AG10803 (cell line): ENCODE measurements around the gene ACAP2.

Source experiments
- DNase-seq: peaks from one replicate; pipeline ENCODE4 v3.0.0; 2010; ENCODE audit warnings: low read depth
- H3K4me3 ChIP-seq: 2 replicates; pipeline ENCODE4 v1.5.1; 2011; ENCODE audit warnings: mild to moderate bottlenecking, low read length, control low read depth
- TF ChIP-seq, protein P1 (sequence below): conservative IDR thresholded peaks from 2 replicates; pipeline ENCODE4 v1.5.1; 2011; ENCODE audit warnings: mild to moderate bottlenecking, low read length, control low read depth, inconsistent platforms

Gene ACAP2

DNA sequence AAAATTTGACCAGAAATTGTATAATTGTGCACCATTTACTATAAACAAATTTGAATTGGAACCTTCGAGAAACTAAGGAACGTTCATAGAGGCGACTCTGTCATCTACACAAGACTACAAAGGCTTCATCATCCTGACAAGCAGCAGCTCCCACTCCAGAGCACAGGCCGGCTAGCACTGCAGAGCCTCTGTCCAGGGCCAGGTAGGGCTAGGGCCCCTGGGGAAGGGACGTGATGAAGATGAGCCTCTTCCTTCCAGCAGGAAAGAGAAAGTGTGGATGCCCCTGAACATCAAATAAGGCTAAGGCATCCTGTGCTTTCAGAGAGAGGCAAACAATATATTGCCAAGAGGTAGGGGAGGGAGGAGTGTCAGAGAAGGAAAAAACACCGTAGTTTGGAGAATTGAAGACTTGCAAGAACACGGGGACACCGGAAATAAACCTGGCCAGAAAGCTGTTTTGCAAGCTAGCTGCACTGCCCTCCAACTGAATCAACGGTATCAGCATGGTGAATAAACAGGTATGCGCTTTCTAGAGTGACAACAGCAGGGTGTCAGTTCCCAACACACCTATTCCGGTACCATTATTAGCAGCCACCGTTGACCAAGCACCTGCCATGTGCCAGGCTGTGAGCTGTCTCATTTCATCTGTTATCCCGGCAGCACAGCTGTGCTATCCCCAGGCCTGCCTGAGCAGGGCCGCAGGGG, 184.2 kb downstream of the ACAP2 start:
- H3K4me3 ChIP-seq: no peak overlapping the region; the same call in 1 of the 2 replicates
- DNase-seq: no peak
- TF ChIP-seq, protein P1, sequence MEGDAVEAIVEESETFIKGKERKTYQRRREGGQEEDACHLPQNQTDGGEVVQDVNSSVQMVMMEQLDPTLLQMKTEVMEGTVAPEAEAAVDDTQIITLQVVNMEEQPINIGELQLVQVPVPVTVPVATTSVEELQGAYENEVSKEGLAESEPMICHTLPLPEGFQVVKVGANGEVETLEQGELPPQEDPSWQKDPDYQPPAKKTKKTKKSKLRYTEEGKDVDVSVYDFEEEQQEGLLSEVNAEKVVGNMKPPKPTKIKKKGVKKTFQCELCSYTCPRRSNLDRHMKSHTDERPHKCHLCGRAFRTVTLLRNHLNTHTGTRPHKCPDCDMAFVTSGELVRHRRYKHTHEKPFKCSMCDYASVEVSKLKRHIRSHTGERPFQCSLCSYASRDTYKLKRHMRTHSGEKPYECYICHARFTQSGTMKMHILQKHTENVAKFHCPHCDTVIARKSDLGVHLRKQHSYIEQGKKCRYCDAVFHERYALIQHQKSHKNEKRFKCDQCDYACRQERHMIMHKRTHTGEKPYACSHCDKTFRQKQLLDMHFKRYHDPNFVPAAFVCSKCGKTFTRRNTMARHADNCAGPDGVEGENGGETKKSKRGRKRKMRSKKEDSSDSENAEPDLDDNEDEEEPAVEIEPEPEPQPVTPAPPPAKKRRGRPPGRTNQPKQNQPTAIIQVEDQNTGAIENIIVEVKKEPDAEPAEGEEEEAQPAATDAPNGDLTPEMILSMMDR: no peak; the same call in 1 of the 2 replicates

DNA sequence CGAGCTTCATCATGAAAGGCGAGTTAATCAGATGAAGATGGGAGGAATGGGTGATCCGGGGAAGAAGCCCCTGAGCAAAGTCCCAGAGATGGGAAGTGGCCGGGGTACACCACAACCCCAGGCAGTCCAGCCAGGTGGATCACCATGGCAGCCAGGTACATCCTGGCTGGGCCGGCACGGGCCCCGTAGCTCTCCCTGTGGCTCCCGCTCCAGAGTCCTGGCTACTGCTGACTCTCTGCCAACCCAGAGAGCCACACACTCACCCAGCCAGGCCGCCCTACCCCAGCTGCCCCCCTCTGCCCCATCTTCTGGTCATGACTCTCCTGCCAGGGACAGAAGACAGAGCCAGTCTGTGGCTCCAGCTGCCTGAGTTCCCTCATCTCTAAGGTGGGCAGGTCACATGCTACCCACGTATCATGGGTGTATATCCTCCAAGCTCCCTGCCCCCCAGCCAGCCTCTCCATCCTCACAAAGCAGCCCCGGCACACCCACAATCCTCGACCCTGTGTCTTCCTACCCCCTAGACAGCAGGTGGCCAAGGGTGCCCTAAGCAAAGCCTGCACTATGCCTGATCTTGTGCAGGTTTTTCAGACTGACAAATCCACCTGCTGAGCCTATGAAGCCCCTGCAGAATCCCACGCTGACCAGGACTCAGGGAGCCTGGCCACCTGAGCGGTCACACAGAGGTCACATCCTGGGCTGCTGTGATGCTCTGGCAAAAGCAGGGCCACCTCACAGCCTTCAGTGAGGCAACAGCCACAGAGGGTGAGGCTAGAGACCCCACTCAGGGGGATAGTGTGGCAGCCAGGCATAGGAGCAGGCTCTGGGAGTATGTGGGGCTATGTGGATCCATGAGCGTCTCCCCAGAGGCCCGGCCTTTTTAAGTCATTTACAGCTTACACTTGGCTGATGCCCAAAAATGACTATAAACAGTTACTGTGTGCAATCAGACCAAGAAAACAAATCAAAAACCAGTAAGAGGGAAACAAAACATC, 185.1 kb downstream of the ACAP2 start:
- DNase-seq: no peak
- TF ChIP-seq, protein P1: no peak

DNA sequence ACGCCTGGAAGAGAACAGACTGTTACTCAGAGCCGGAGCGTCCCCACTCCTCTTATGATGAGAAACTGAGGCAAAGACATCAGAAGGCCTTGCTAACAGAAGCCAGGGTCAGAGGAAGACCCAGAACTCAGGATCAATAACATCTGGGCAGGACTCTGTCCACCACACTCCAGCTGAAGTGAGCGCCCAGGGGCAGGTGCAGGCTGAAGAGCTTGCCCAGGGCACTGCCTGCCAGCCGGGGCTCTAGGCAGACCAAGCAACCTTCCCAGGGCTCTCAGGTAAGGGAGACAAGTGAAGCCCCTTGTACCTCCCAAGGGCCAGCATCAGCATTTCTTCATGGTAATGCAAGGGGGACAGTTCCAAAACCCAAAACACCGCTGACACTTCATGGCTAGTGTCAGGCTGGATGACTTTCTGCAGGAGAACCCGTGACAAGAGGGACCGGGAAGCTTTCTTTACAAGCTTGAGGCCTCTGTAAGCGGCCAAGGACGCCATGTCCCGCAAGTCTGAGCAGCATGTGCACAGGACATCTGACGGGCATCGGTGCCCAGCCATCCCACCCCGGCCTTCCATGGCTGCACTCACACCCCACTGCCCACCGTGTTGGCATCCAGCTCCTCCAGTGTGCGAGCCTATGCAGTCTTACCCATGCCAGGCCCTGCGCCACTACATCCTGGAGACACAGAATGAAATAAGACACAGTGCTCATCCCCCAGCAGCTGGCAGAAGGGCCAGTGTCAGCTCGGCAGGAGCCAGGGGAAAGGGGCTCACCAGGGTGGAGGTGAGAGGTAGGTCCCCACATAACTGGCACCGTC, 186.0 kb downstream of the ACAP2 start:
- H3K4me3 ChIP-seq: no peak overlapping the region
- TF ChIP-seq, protein P1: no peak
- no peak for DNase-seq

More for the DNA sequence above, 185.1 kb downstream of the ACAP2 start:
- H3K4me3 ChIP-seq: no peak overlapping the region

DNA sequence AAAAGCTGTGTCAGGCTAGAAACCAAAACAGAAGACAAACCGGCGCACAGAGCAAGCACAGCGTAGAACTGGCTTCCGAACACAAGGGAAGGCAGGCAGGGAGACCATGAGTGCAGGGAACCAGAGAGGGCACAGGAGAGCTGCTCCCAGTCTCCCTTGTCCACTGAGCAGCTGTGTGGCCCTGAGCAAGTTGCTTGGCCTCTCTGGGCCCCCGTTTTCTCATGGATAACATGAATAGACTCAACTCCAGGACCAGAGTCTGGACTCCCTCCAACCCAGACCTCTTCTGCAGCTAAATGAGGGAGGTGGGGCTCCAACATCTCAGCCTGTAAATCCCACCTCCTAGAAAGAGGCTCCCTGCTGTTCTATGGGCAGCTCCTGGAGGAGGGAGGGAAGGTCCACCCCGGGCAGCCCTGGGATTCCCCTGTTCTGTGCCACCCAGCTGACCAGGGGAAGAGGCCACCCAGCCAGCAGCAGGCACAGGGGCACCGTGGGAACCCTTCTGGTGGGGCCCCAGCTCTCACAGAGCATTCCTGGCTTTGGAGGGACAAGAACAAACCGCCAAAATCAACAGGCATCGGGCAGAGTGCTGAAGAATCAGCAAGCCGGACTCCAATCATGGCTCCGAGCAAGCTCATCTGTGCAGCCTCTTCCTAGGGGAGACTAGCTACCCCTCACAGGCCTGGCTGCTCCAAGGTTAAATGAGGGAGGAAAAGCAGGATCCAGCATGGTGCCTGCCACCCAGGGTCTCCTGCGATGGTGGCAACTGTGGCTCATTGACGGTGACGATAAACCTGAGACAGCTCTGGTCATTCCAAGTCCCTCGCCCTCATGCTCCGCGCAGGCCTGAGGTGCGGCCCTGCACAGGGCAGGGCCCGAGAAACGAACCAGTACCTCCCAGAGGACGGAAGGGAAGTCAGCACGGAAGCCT, 187.0 kb downstream of the ACAP2 start:
- H3K4me3 ChIP-seq: no peak overlapping the region
- TF ChIP-seq, protein P1: no peak
- DNase-seq: no peak

DNA sequence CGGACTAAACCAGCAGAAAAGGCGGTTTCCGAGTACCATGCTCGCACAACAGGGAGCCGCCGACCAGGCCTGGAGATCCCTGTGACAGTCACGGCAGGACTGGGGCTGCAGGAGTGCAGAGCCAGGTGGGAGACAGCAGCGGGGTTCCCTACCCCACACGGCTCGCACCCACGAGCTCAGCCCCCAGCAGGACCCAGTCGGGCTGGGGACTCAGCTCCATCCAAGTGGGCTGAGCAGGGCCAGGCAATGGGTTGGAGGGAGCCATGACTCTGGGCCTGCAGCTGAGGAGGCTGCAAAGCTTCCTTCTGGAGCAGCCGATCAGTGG, 187.7 kb downstream of the ACAP2 start:
- TF ChIP-seq, protein P1: no peak
- H3K4me3 ChIP-seq: no peak overlapping the region
- no peak for DNase-seq
